SU-DHL-6 (cell line): ENCODE measurements around the gene TTC38.

Source experiments
- H2AFZ ChIP-seq: fragments of 200-600 bp; sonication (generic); 2 replicates; pipeline ENCODE4 v1.6.1; 2014; ENCODE audit warnings: low read depth, mild to moderate bottlenecking, moderate library complexity, mixed read lengths, antibody characterized with exemption, low read length; ENCODE audit not compliant: severe bottlenecking
- H3F3A ChIP-seq: fragments of 200-600 bp; shearing (Covaris generic); 2 replicates; pipeline ENCODE4 v1.6.0; 2016; ENCODE audit warnings: antibody characterized with exemption, mild to moderate bottlenecking; ENCODE audit not compliant: insufficient read depth
- H3K27ac ChIP-seq: fragments of 200-600 bp; sonication (generic); 2 replicates; pipeline ENCODE4 v1.5.1; 2016; ENCODE audit warnings: low read depth, mild to moderate bottlenecking, low read length, moderate library complexity, mixed read lengths
- H3K27me3 ChIP-seq: fragments of 200-600 bp; sonication (generic), shearing (Covaris generic); 2 replicates; pipeline ENCODE4 v1.6.0; 2014; ENCODE audit warnings: mild to moderate bottlenecking, low read length
- H3K36me3 ChIP-seq: fragments of 200-600 bp; sonication (generic); 2 replicates; pipeline ENCODE4 v1.6.1; 2014; ENCODE audit warnings: mild to moderate bottlenecking, low read length, mixed read lengths
- H3K4me2 ChIP-seq: fragments of 300-600, 200-600 bp; shearing (Covaris generic), sonication (generic); 2 replicates; pipeline ENCODE4 v1.6.0; 2014; ENCODE audit warnings: low read length, low read depth, mild to moderate bottlenecking; ENCODE audit not compliant: poor library complexity, severe bottlenecking
- H3K4me3 ChIP-seq: fragments of 200-600 bp; sonication (generic); 2 replicates; pipeline ENCODE4 v1.5.1; 2014; ENCODE audit warnings: antibody characterized with exemption, low read length, mild to moderate bottlenecking, mixed read lengths; ENCODE audit not compliant: insufficient read depth, poor library complexity, severe bottlenecking
- H3K79me2 ChIP-seq: fragments of 200-600 bp; sonication (generic); 2 replicates; pipeline ENCODE4 v1.6.1; 2014; ENCODE audit warnings: mild to moderate bottlenecking, low read length, moderate library complexity; ENCODE audit not compliant: insufficient read depth
- H3K9ac ChIP-seq: fragments of 200-600 bp; sonication (generic); 2 replicates; pipeline ENCODE4 v1.7.0; 2014; ENCODE audit warnings: mild to moderate bottlenecking, low read length
- H3K9me2 ChIP-seq: fragments of 200-600 bp; sonication (generic); replicated peaks from 2 replicates; pipeline ENCODE4 v1.6.1; 2014; ENCODE audit warnings: low read length; ENCODE audit not compliant: insufficient read depth
- H3K9me3 ChIP-seq: fragments of 200-600 bp; sonication (generic); 2 replicates; pipeline ENCODE4 v1.6.1; 2014; ENCODE audit warnings: low read length, mixed read lengths; ENCODE audit not compliant: insufficient read depth
- H4K20me1 ChIP-seq: fragments of 200-600 bp; sonication (generic); 2 replicates; pipeline ENCODE4 v1.6.1; 2014; ENCODE audit warnings: low read depth, mild to moderate bottlenecking, antibody characterized with exemption, low read length, moderate library complexity, mixed read lengths
- CTCF ChIP-seq: fragments of 200-600 bp; sonication (generic); IDR thresholded peaks from one replicate; pipeline ENCODE4 v1.5.1; 2017; ENCODE audit warnings: antibody characterized with exemption, mild to moderate bottlenecking, low read length, moderate library complexity; ENCODE audit not compliant: insufficient read depth, poor library complexity, severe bottlenecking
- EZH2phosphoT487 ChIP-seq: fragments of 200-600 bp; sonication (generic), shearing (Covaris generic); conservative IDR thresholded peaks from 2 replicates; pipeline ENCODE4 v1.6.1; 2018; ENCODE audit warnings: mild to moderate bottlenecking, antibody characterized with exemption, low read length, moderate library complexity, mixed read lengths

The TTC38 gene

GRCh38 chr22:46329616-46330015, 61.8 kb downstream of the TTC38 start:
- Histone ChIP-seq H3K9ac (no peak overlapping the region), H3K27me3 (no peaks in the 10 kb centered on the region), H3K79me2 (no peaks in the 10 kb centered on the region), H3K9me3 (no peaks in the 10 kb centered on the region), H3F3A (peaks cover 14% of the 10 kb centered on the region), H3K4me3 (no peak overlapping the region), H3K36me3 (peaks cover 9% of the 10 kb centered on the region; the same call in 1 of the 2 replicates), H3K9me2 (no peaks in the 10 kb centered on the region), H2AFZ (no peak overlapping the region), H3K4me2 (no peak overlapping the region), H4K20me1 (no peaks in the 10 kb centered on the region), H3K27ac (no peak overlapping the region)
- TF ChIP-seq CTCF, result no peak
- TF ChIP-seq EZH2phosphoT487, result no peak

GRCh38 chr22:46330426-46330825, 62.6 kb downstream of the TTC38 start:
- Histone ChIP-seq H4K20me1 (no peaks in the 10 kb centered on the region), H3K27ac (no peak overlapping the region)
- TF ChIP-seq CTCF, result no peak
- no peak for TF ChIP-seq EZH2phosphoT487

GRCh38 chr22:46331496-46331895, 63.7 kb downstream of the TTC38 start:
- H3K9me2 ChIP-seq, result no peaks in the 10 kb centered on the region
- TF ChIP-seq CTCF (no peak), EZH2phosphoT487 (no peak)
- H2AFZ ChIP-seq, result no peak overlapping the region
- H3K27me3 ChIP-seq, result no peaks in the 10 kb centered on the region
- H3K9me3 ChIP-seq, result no peaks in the 10 kb centered on the region
- H3K4me2 ChIP-seq, result no peak overlapping the region
- H3F3A ChIP-seq, result peaks cover 15% of the 10 kb centered on the region
- H3K79me2 ChIP-seq, result peaks cover 8% of the 10 kb centered on the region
- H3K27ac ChIP-seq, result no peak overlapping the region
- peaks cover 5% of the 10 kb centered on the region; the same call in 1 of the 2 replicates for H3K36me3 ChIP-seq
- H3K9ac ChIP-seq, result no peak overlapping the region
- no peaks in the 10 kb centered on the region for H4K20me1 ChIP-seq
- H3K4me3 ChIP-seq, result no peak overlapping the region

More at GRCh38 chr22:46330426-46330825, 62.6 kb downstream of the TTC38 start:
- Histone ChIP-seq H3F3A (peaks cover 15% of the 10 kb centered on the region), H3K4me2 (no peak overlapping the region), H3K9me2 (no peaks in the 10 kb centered on the region), H3K36me3 (peaks cover 6% of the 10 kb centered on the region; the same call in 1 of the 2 replicates), H3K27me3 (no peaks in the 10 kb centered on the region), H2AFZ (no peak overlapping the region), H3K9me3 (no peaks in the 10 kb centered on the region), H3K79me2 (no peaks in the 10 kb centered on the region), H3K9ac (no peak overlapping the region), H3K4me3 (no peak overlapping the region)
